ENCODE data around the gene KRTAP4-5.
"Not testable (repeated sequence)": the region's sequence is repeated elsewhere in the genome, so short reads cannot be mapped to it uniquely, and the experiment has no call there.

The KRTAP4-5 gene

GRCh38 chr17:41148971-41149651 lies 514 bp downstream of the KRTAP4-5 start:
- H4K8ac ChIP-seq (ENCODE audit: low read length); H2AK5ac ChIP-seq (ENCODE audit: low read length, severe bottlenecking); H2AFZ ChIP-seq (ENCODE audit: low read depth, low read length); H3K4ac ChIP-seq (ENCODE audit: low read depth in 1 of 2, low read length in 2 of 2); H4K91ac ChIP-seq (ENCODE audit: low read length); H3K4me3 ChIP-seq (ENCODE audit: insufficient read depth in 1 of 2, low read depth in 1 of 2, low read length in 2 of 2); H2BK5ac ChIP-seq (ENCODE audit: low read depth, low read length, poor library complexity, severe bottlenecking); H2BK120ac ChIP-seq (ENCODE audit: low read depth, low read length); H3K4me2 ChIP-seq (ENCODE audit: low read length, poor library complexity, severe bottlenecking); H3K27ac ChIP-seq (ENCODE audit: low read length, poor library complexity, severe bottlenecking); H3K23ac ChIP-seq (ENCODE audit: low read length in 2 of 2); H3K4me1 ChIP-seq (ENCODE audit: control insufficient read depth, insufficient read depth, low read depth, low read length); H3K18ac ChIP-seq (ENCODE audit: low read depth in 1 of 2, low read length in 2 of 2); H2BK15ac ChIP-seq (ENCODE audit: low read depth, poor library complexity, severe bottlenecking); H3K27me3 ChIP-seq (ENCODE audit: control insufficient read depth in 1 of 2, insufficient read depth in 1 of 2, low read length in 2 of 2); H3K14ac ChIP-seq (ENCODE audit: low read length in 2 of 2); H3K36me3 ChIP-seq (ENCODE audit: control insufficient read depth in 1 of 2, insufficient read depth in 2 of 2, low read depth in 1 of 2, low read length in 2 of 2); H3K79me1 ChIP-seq (replicated peaks; ENCODE audit: low read length, poor library complexity, severe bottlenecking); H2BK12ac ChIP-seq (ENCODE audit: low read length in 2 of 2); H3K9me3 ChIP-seq (ENCODE audit: control insufficient read depth, low read length); DNase-seq; H3K9ac ChIP-seq (ENCODE audit: low read length): not testable (repeated sequence)
- 80% methylated on average over 10 of the region's 10 CpGs for WGBS

GRCh38 chr17:41147531-41148204 lies 2.0 kb downstream of the KRTAP4-5 start:
- no peak overlapping the region for H4K91ac ChIP-seq (ENCODE audit: low read length)
- H3K4me2 ChIP-seq (ENCODE audit: low read length, poor library complexity, severe bottlenecking), result no peak overlapping the region
- WGBS, result 76% methylated on average over 1 of the region's 2 CpGs
- no peak overlapping the region for H3K4me3 ChIP-seq (ENCODE audit: insufficient read depth in 1 of 2, low read depth in 1 of 2, low read length in 2 of 2)
- H3K27ac ChIP-seq (ENCODE audit: low read length, poor library complexity, severe bottlenecking), result no peak overlapping the region
- no peak for DNase-seq
- no peak overlapping the region for H2BK5ac ChIP-seq (ENCODE audit: low read depth, low read length, poor library complexity, severe bottlenecking)
- peaks cover 11% of the 10 kb centered on the region for H3K9me3 ChIP-seq (ENCODE audit: control insufficient read depth, low read length)
- no peak overlapping the region for H3K14ac ChIP-seq (ENCODE audit: low read length in 2 of 2)
- no peak overlapping the region for H2BK12ac ChIP-seq (ENCODE audit: low read length in 2 of 2)
- no peak overlapping the region for H3K4ac ChIP-seq (ENCODE audit: low read depth in 1 of 2, low read length in 2 of 2)
- no peak overlapping the region for H2AK5ac ChIP-seq (ENCODE audit: low read length, severe bottlenecking)
- no peak overlapping the region for H3K23ac ChIP-seq (ENCODE audit: low read length in 2 of 2)
- H4K8ac ChIP-seq (ENCODE audit: low read length), result no peak overlapping the region
- no peaks in the 10 kb centered on the region for H3K4me1 ChIP-seq (ENCODE audit: control insufficient read depth, insufficient read depth, low read depth, low read length)
- no peak overlapping the region for H3K18ac ChIP-seq (ENCODE audit: low read depth in 1 of 2, low read length in 2 of 2)
- no peak overlapping the region for H2BK15ac ChIP-seq (ENCODE audit: low read depth, poor library complexity, severe bottlenecking)
- H2BK120ac ChIP-seq (ENCODE audit: low read depth, low read length), result no peak overlapping the region
- H2AFZ ChIP-seq (ENCODE audit: low read depth, low read length), result no peak overlapping the region
- H3K9ac ChIP-seq (ENCODE audit: low read length), result no peak overlapping the region
- H3K36me3 ChIP-seq (ENCODE audit: control insufficient read depth in 1 of 2, insufficient read depth in 2 of 2, low read depth in 1 of 2, low read length in 2 of 2), result no peaks in the 10 kb centered on the region
- no peaks in the 10 kb centered on the region for H3K79me1 ChIP-seq (replicated peaks; ENCODE audit: low read length, poor library complexity, severe bottlenecking)
- no peaks in the 10 kb centered on the region for H3K27me3 ChIP-seq (ENCODE audit: control insufficient read depth in 1 of 2, insufficient read depth in 1 of 2, low read length in 2 of 2)

GRCh38 chr17:41145261-41145660 lies 4.4 kb downstream of the KRTAP4-5 start:
- Histone ChIP-seq H3K4me1 (ENCODE audit: control insufficient read depth, insufficient read depth, low read depth, low read length) (peaks cover 2% of the 10 kb centered on the region), H2AK5ac (ENCODE audit: low read length, severe bottlenecking) (no peak overlapping the region), H3K27me3 (ENCODE audit: control insufficient read depth in 1 of 2, insufficient read depth in 1 of 2, low read length in 2 of 2) (no peaks in the 10 kb centered on the region), H3K4me2 (ENCODE audit: low read length, poor library complexity, severe bottlenecking) (no peak overlapping the region), H3K4ac (ENCODE audit: low read depth in 1 of 2, low read length in 2 of 2) (no peak overlapping the region), H3K79me1 (replicated peaks; ENCODE audit: low read length, poor library complexity, severe bottlenecking) (no peaks in the 10 kb centered on the region), H4K91ac (ENCODE audit: low read length) (no peak overlapping the region), H3K27ac (ENCODE audit: low read length, poor library complexity, severe bottlenecking) (no peak overlapping the region), H3K18ac (ENCODE audit: low read depth in 1 of 2, low read length in 2 of 2) (no peak overlapping the region), H2BK15ac (ENCODE audit: low read depth, poor library complexity, severe bottlenecking) (no peak overlapping the region), H4K8ac (ENCODE audit: low read length) (no peak overlapping the region), H3K23ac (ENCODE audit: low read length in 2 of 2) (no peak overlapping the region), H3K9me3 (ENCODE audit: control insufficient read depth, low read length) (peaks cover 11% of the 10 kb centered on the region), H3K9ac (ENCODE audit: low read length) (no peak overlapping the region), H2BK12ac (ENCODE audit: low read length in 2 of 2) (no peak overlapping the region), H2BK5ac (ENCODE audit: low read depth, low read length, poor library complexity, severe bottlenecking) (no peak overlapping the region), H3K14ac (ENCODE audit: low read length in 2 of 2) (no peak overlapping the region), H2AFZ (ENCODE audit: low read depth, low read length) (no peak overlapping the region), H3K4me3 (ENCODE audit: insufficient read depth in 1 of 2, low read depth in 1 of 2, low read length in 2 of 2) (no peak overlapping the region), H3K36me3 (ENCODE audit: control insufficient read depth in 1 of 2, insufficient read depth in 2 of 2, low read depth in 1 of 2, low read length in 2 of 2) (peaks cover 0 to under 1% of the 10 kb centered on the region in 2 experiments), H2BK120ac (ENCODE audit: low read depth, low read length) (no peak overlapping the region)
- WGBS, result 92% methylated on average over 2 of the region's 2 CpGs
- no peak for DNase-seq

- H3K4me3 ChIP-seq (ENCODE audit: insufficient read depth in 1 of 2, low read depth in 1 of 2, low read length in 2 of 2), result no peak overlapping the region
- no peak overlapping the region for H3K14ac ChIP-seq (ENCODE audit: low read length in 2 of 2)
- H2BK120ac ChIP-seq (ENCODE audit: low read depth, low read length), result no peak overlapping the region
- no peak overlapping the region for H3K23ac ChIP-seq (ENCODE audit: low read length in 2 of 2)
- H3K18ac ChIP-seq (ENCODE audit: low read depth in 1 of 2, low read length in 2 of 2), result no peak overlapping the region
- no peak overlapping the region for H2AK5ac ChIP-seq (ENCODE audit: low read length, severe bottlenecking)
- H4K91ac ChIP-seq (ENCODE audit: low read length), result no peak overlapping the region
- no peak overlapping the region for H2BK5ac ChIP-seq (ENCODE audit: low read depth, low read length, poor library complexity, severe bottlenecking)
- H3K79me1 ChIP-seq (replicated peaks; ENCODE audit: low read length, poor library complexity, severe bottlenecking), result no peaks in the 10 kb centered on the region
- H3K4me1 ChIP-seq (ENCODE audit: control insufficient read depth, insufficient read depth, low read depth, low read length), result peaks cover 6% of the 10 kb centered on the region
- H3K36me3 ChIP-seq (ENCODE audit: control insufficient read depth in 1 of 2, insufficient read depth in 2 of 2, low read depth in 1 of 2, low read length in 2 of 2), result peaks cover 0 to 4% of the 10 kb centered on the region in 2 experiments
- H3K4ac ChIP-seq (ENCODE audit: low read depth in 1 of 2, low read length in 2 of 2), result no peak overlapping the region
- no peak overlapping the region for H2BK12ac ChIP-seq (ENCODE audit: low read length in 2 of 2)
- 96% methylated on average over 1 of the region's 1 CpG for WGBS
- no peak overlapping the region for H3K27ac ChIP-seq (ENCODE audit: low read length, poor library complexity, severe bottlenecking)
- no peak overlapping the region for H3K9ac ChIP-seq (ENCODE audit: low read length)
- H4K8ac ChIP-seq (ENCODE audit: low read length), result no peak overlapping the region
- H3K9me3 ChIP-seq (ENCODE audit: control insufficient read depth, low read length), result peaks cover 11% of the 10 kb centered on the region
- no peak overlapping the region for H2AFZ ChIP-seq (ENCODE audit: low read depth, low read length)
- no peaks in the 10 kb centered on the region for H3K27me3 ChIP-seq (ENCODE audit: control insufficient read depth in 1 of 2, insufficient read depth in 1 of 2, low read length in 2 of 2)
- H2BK15ac ChIP-seq (ENCODE audit: low read depth, poor library complexity, severe bottlenecking), result no peak overlapping the region
- H3K4me2 ChIP-seq (ENCODE audit: low read length, poor library complexity, severe bottlenecking), result no peak overlapping the region
- no peak for DNase-seq
Observed at GRCh38 chr17:41144846-41145245, 4.8 kb downstream of the KRTAP4-5 start.
